Left colon (tissue), 2 donors: Measurements from ENCODE around the gene GDPD4. TPM values are rescaled to one million over a fixed set of nuclear protein-coding genes. Genes with fewer than 3 reads are reported as not detected.

Experiments used
- ATAC-seq: fragments of 200-7000 bp; cut with Tn5 transposase; one replicate; pipeline ENCODE4 v1.9.1; 2020; ENCODE audit warnings: mild to moderate bottlenecking, moderate library complexity
- DNase-seq, 2 donors: peaks; one replicate each; pipeline ENCODE4 v3.0.0-alpha.2; 2020
- intact Hi-C, 2 donors: fragments of 100-400 bp; cut with DNase I in 1 of 2; cut with micrococcal nuclease in 1 of 2; formaldehyde crosslinking; loops; one replicate each; pipeline versions ENCODE4 v1.11.2 to v1.14.0; 2022; cut with DNase I, micrococcal nuclease
- total RNA-seq, 2 donors: library from RNA; stranded (reverse); fragmentation: NEBNext Ultra II Directional; extraction: Animal tissue kit (Norgen Biotek cat#: 25700); gene quantifications; one replicate each; pipeline ENCODE4 v1.2.1, GENCODE V29; 2021
- donor health status: DM: no; HTN: no; CAD: no.
- donor health status: DM: yes; HTN: yes; CAD: no.

GDPD4 gene
- total RNA-seq, 2 donors from 2014 or later, result not detected

- ATAC-seq, result no peak
- DNase-seq, result no peak
- intact Hi-C loops, result no loop called here
These were observed 90.4 kb downstream of the GDPD4 start for GRCh38 chr11:77211040-77211451.

- no peak for ATAC-seq
- intact Hi-C loops, result no loop called here
- DNase-seq, result no peak
These were observed 91.8 kb downstream of the GDPD4 start for GRCh38 chr11:77209663-77210062.

GRCh38 chr11:77208535-77208934 lies 93.0 kb downstream of the GDPD4 start:
- intact Hi-C loops, result no loop called here
- ATAC-seq (no peak), DNase-seq (no peak)

- ATAC-seq, result no peak
- no peak for DNase-seq
- intact Hi-C loops, result no loop called here
These were observed 93.7 kb downstream of the GDPD4 start for GRCh38 chr11:77207618-77208313.

- ATAC-seq (no peak), DNase-seq (no peak)
- intact Hi-C loops, result no loop called here
These were observed 94.4 kb downstream of the GDPD4 start for GRCh38 chr11:77207019-77207485.

- no peak for DNase-seq
- intact Hi-C loops, result no loop called here
- no peak for ATAC-seq
These were observed 95.0 kb downstream of the GDPD4 start for GRCh38 chr11:77206264-77207018.

GRCh38 chr11:77205467-77206263 lies 95.8 kb downstream of the GDPD4 start:
- intact Hi-C loops, result no loop called here
- no peak for ATAC-seq
- DNase-seq, result no peak

GRCh38 chr11:77204754-77205466 lies 96.6 kb downstream of the GDPD4 start:
- DNase-seq (no peak), ATAC-seq (no peak)
- intact Hi-C loops, result no loop called here

- no peak for ATAC-seq
These were observed 97.4 kb downstream of the GDPD4 start for GRCh38 chr11:77203901-77204753.

GRCh38 chr11:77202941-77203900 lies 98.3 kb downstream of the GDPD4 start:
- DNase-seq (peak in 1 of 2 donors; percentile 19), ATAC-seq (no peak)
- intact Hi-C loops, result no loop called here

More at GRCh38 chr11:77203901-77204753, 97.4 kb downstream of the GDPD4 start:
- DNase-seq, result no peak
- intact Hi-C loops, result no loop called here

- DNase-seq (peak in 1 of 2 donors; percentile 16), ATAC-seq (no peak)
- intact Hi-C loops, result no loop called here
These were observed 99.3 kb downstream of the GDPD4 start for GRCh38 chr11:77201991-77202841.

- no peak for ATAC-seq
These were observed 100.1 kb downstream of the GDPD4 start for GRCh38 chr11:77201370-77201769.

GRCh38 chr11:77200351-77201268 lies 100.9 kb downstream of the GDPD4 start:
- ATAC-seq (no peak), DNase-seq (peak in 1 of 2 donors; percentile 6)
- intact Hi-C loops, result no loop called here

More at GRCh38 chr11:77201370-77201769, 100.1 kb downstream of the GDPD4 start:
- intact Hi-C loops, result no loop called here
- DNase-seq, result peak in 1 of 2 donors; percentile 15

- DNase-seq (peak; percentile 1 to 7), ATAC-seq (no peak)
- intact Hi-C loops, result loop anchor here in 1 of 2 donors (10.0 kb wide), 1 partner anchor 346 kb away; no protein-coding TSS in a partner anchor
These were observed 102.2 kb downstream of the GDPD4 start for GRCh38 chr11:77199137-77199745.
